Esophagus muscularis mucosa (tissue), 4 donors: ENCODE measurements around the gene SEC16B.

Source experiments
- EP300 ChIP-seq: sonication (generic); formaldehyde crosslinking; IDR thresholded peaks from one replicate; pipeline ENCODE4 v1.6.1; 2017; ENCODE audit warnings: antibody characterized with exemption
- POLR2A ChIP-seq: fragments of 450-650 bp; IDR thresholded peaks from one replicate; pipeline ENCODE4 v1.6.1; 2017; ENCODE audit warnings: antibody characterized with exemption, moderate library complexity, mild to moderate bottlenecking, low read depth
- TF ChIP-seq, protein P1 (sequence below), 3 experiments: fragments of 200-600 bp in 2 of 3; fragments of 450-650 bp in 1 of 3; sonication (generic) in 2 of 3; IDR thresholded peaks; one replicate each; pipeline ENCODE4 v1.5.1; 2017 to 2019; ENCODE audit warnings: antibody characterized with exemption in 3 of 3, mild to moderate bottlenecking in 2 of 3, moderate library complexity in 1 of 3

DNA sequence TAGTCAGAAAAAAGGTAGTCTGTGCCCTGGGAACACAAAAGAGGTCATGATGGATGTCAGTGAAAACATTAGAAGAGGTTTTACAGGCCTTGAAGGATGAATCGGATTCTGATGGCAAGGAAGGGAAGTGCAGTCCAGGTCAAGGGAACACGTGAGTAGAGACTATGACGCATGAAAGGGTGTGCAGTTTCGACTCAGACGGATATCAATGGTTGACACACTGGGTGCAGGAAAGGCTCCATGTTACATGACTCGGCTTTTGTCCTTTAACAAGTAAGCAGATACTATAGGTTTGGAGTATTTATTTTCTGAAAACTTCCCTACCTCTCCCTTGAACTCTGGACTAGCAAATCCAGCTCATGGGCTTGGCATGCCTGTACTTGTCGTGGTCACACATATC lies 55.3 kb downstream of the SEC16B start:
- TF ChIP-seq, protein P1, sequence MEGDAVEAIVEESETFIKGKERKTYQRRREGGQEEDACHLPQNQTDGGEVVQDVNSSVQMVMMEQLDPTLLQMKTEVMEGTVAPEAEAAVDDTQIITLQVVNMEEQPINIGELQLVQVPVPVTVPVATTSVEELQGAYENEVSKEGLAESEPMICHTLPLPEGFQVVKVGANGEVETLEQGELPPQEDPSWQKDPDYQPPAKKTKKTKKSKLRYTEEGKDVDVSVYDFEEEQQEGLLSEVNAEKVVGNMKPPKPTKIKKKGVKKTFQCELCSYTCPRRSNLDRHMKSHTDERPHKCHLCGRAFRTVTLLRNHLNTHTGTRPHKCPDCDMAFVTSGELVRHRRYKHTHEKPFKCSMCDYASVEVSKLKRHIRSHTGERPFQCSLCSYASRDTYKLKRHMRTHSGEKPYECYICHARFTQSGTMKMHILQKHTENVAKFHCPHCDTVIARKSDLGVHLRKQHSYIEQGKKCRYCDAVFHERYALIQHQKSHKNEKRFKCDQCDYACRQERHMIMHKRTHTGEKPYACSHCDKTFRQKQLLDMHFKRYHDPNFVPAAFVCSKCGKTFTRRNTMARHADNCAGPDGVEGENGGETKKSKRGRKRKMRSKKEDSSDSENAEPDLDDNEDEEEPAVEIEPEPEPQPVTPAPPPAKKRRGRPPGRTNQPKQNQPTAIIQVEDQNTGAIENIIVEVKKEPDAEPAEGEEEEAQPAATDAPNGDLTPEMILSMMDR (IDR thresholded peaks at IDR 0.05), result no peak
- TF ChIP-seq POLR2A, result no peak
- no peak for TF ChIP-seq EP300
